A549 (cell line): ENCODE measurements around the gene KSR1.

Experiments
- CBX8 ChIP-seq: fragments of 200-600 bp; sonication (generic); IDR thresholded peaks from 2 replicates; pipeline ENCODE4 v1.6.1; 2016
- CTCF ChIP-seq: fragments of >200 bp; sonication (Bioruptor Twin); formaldehyde crosslinking; IDR thresholded peaks from 3 replicates; pipeline ENCODE4 v1.5.1; 2016
- MAZ ChIP-seq: fragments of 150-350 bp; IDR thresholded peaks from 2 replicates; pipeline ENCODE4 v1.6.1; 2014; ENCODE audit warnings: antibody characterized with exemption, low read depth, low read length, borderline replicate concordance
- NR3C1 ChIP-seq: fragments of >200 bp; sonication (Bioruptor Twin); formaldehyde crosslinking; IDR thresholded peaks from 3 replicates; pipeline ENCODE4 v1.6.1; 2017
- PHF8 ChIP-seq: fragments of 200-600 bp; sonication (generic); IDR thresholded peaks from 2 replicates; pipeline ENCODE4 v1.6.1; 2016; ENCODE audit warnings: low read depth, mild to moderate bottlenecking, antibody characterized with exemption, moderate library complexity, borderline replicate concordance
- POLR2A ChIP-seq: IDR thresholded peaks from 2 replicates; pipeline ENCODE4 v1.6.1; 2012; ENCODE audit warnings: mild to moderate bottlenecking, low read length
- RCOR1 ChIP-seq: fragments of 150-350 bp; IDR thresholded peaks from 2 replicates; pipeline ENCODE4 v1.6.1; 2014; ENCODE audit warnings: antibody characterized with exemption, low read length, low read depth
- RNF2 ChIP-seq: fragments of 200-600 bp; sonication (generic); IDR thresholded peaks from 2 replicates; pipeline ENCODE4 v1.6.1; 2016; ENCODE audit warnings: low read depth, mild to moderate bottlenecking, antibody characterized with exemption, moderate library complexity, borderline replicate concordance
- SMC3 ChIP-seq: fragments of >200 bp; sonication (Bioruptor Twin); formaldehyde crosslinking; IDR thresholded peaks from 3 replicates; pipeline ENCODE4 v1.6.1; 2018; ENCODE audit warnings: inconsistent platforms

GRCh38 chr17:27461192-27461859 is 5.1 kb downstream of the KSR1 start:
- TF ChIP-seq CTCF: no peak
- no peak for TF ChIP-seq RCOR1
- no peak for TF ChIP-seq POLR2A
- TF ChIP-seq SMC3: no peak
- no peak for TF ChIP-seq PHF8
- no peak for TF ChIP-seq RNF2
- no peak for TF ChIP-seq NR3C1
- TF ChIP-seq MAZ: no peak
- TF ChIP-seq CBX8: no peak
